Neutrophil (primary cell): ENCODE measurements around the gene HSPA12B.

Experiments
- H3K27ac ChIP-seq: fragments of 200-600 bp; sonication (generic); 2 replicates; pipeline ENCODE4 v1.5.1; 2016; ENCODE audit warnings: mild to moderate bottlenecking, moderate library complexity
- H3K27me3 ChIP-seq: fragments of 200-600 bp; sonication (generic); 2 replicates; pipeline ENCODE4 v1.6.0; 2016; ENCODE audit warnings: mild to moderate bottlenecking
- H3K36me3 ChIP-seq: fragments of 200-600 bp; sonication (generic); 2 replicates; pipeline ENCODE4 v1.5.1; 2017
- H3K4me1 ChIP-seq, 2 experiments: fragments of 200-600 bp in 1 of 2; sonication (generic) in 1 of 2; 1 replicate in 1 of 2; 2 replicates in 1 of 2; pipeline versions ENCODE4 v1.5.1 to v1.6.1; 2013 to 2016; ENCODE audit warnings: low read depth in 1 of 2, low read length in 1 of 2, mild to moderate bottlenecking in 1 of 2, moderate library complexity in 1 of 2; ENCODE audit not compliant: control insufficient read depth in 1 of 2, insufficient read depth in 1 of 2
- H3K4me3 ChIP-seq, 2 experiments: fragments of 200-600 bp in 1 of 2; sonication (generic) in 1 of 2; 1 replicate in 1 of 2; 2 replicates in 1 of 2; pipeline ENCODE4 v1.5.1; 2013 to 2016; ENCODE audit warnings: low read depth in 1 of 2, low read length in 1 of 2, mild to moderate bottlenecking in 1 of 2, moderate library complexity in 1 of 2
- H3K9me3 ChIP-seq: fragments of 200-600 bp; sonication (generic); 2 replicates; pipeline ENCODE4 v1.5.1; 2016
- CTCF ChIP-seq: fragments of 200-600 bp; sonication (generic); IDR thresholded peaks from 2 replicates; pipeline ENCODE4 v1.5.1; 2016; ENCODE audit warnings: antibody characterized with exemption

HSPA12B gene

GRCh38 chr20:3738111-3739053, 5.9 kb downstream of the HSPA12B start:
- no peaks in the 10 kb centered on the region for H3K4me1 ChIP-seq

GRCh38 chr20:3739054-3739925, 6.8 kb downstream of the HSPA12B start:
- no peaks in the 10 kb centered on the region for H3K4me1 ChIP-seq
- H3K27me3 ChIP-seq: peaks cover 20% of the 10 kb centered on the region
- H3K36me3 ChIP-seq: no peaks in the 10 kb centered on the region
- H3K4me3 ChIP-seq: no peak overlapping the region
- H3K27ac ChIP-seq: no peak overlapping the region
- no peak for TF ChIP-seq CTCF
- no peaks in the 10 kb centered on the region for H3K9me3 ChIP-seq

More at GRCh38 chr20:3738111-3739053, 5.9 kb downstream of the HSPA12B start:
- peaks cover 24% of the 10 kb centered on the region for H3K27me3 ChIP-seq
- H3K36me3 ChIP-seq: no peaks in the 10 kb centered on the region
- no peaks in the 10 kb centered on the region for H3K9me3 ChIP-seq
- H3K27ac ChIP-seq: no peak overlapping the region
- TF ChIP-seq CTCF: no peak
- H3K4me3 ChIP-seq: no peak overlapping the region

GRCh38 chr20:3739926-3740451, 7.5 kb downstream of the HSPA12B start:
- Histone ChIP-seq H3K9me3 (no peaks in the 10 kb centered on the region), H3K27me3 (peaks cover 21% of the 10 kb centered on the region), H3K36me3 (no peaks in the 10 kb centered on the region), H3K4me1 (peaks cover 4% of the 10 kb centered on the region in 2 experiments), H3K27ac (no peak overlapping the region), H3K4me3 (no peak overlapping the region)
- TF ChIP-seq CTCF: no peak

DNA sequence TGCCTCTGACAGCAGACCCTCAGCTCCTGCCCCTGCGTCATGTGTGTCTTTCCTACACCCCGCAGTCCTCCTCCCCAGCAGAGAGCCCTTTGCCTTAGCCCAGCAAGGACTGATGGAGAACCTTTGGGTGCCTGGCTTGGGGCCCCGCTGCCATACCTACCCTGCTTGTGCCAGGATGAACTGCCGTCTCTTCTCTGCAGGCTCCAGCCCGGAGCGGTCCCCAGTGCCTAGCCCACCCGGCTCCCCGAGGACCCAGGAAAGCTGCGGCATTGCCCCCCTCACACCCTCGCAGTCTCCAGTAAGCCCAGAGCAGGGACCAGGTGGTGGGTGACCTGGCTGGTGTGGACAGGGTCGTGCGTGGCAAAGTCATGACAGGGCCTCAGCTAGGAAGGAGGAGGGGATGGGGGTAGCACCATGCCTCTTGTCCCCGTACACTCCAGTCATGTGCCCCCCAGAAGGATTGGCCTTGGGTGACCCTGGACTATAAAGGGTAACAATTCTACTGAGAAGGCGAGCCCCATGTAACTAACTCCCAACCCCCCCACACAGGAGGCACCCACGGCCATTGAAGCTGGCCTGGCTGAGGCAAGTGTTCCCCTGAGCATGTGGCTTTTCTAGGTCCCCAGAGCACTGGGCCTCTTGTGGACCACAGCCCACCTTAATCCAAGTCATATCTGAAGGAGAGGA, 8.3 kb downstream of the HSPA12B start:
- no peak overlapping the region for H3K4me3 ChIP-seq
- H3K4me1 ChIP-seq: peaks cover 8% of the 10 kb centered on the region in 2 experiments
- no peaks in the 10 kb centered on the region for H3K36me3 ChIP-seq
- no peak for TF ChIP-seq CTCF
- no peak overlapping the region for H3K27ac ChIP-seq
- H3K9me3 ChIP-seq: no peaks in the 10 kb centered on the region
- H3K27me3 ChIP-seq: peaks cover 23% of the 10 kb centered on the region
